Loucy (cell line): ENCODE measurements around the gene PPP1R15B.

Experiments
- H2AFZ ChIP-seq: fragments of 200-600 bp; sonication (generic); 2 replicates; pipeline ENCODE4 v1.6.0; 2016; ENCODE audit warnings: antibody characterized with exemption, mild to moderate bottlenecking, low read length, moderate library complexity
- H3F3A ChIP-seq: fragments of 200-600 bp; 2 replicates; pipeline ENCODE4 v1.6.0; 2016; ENCODE audit warnings: antibody characterized with exemption, low read depth, mild to moderate bottlenecking
- H3K27me3 ChIP-seq: fragments of 200-600 bp; sonication (generic); 2 replicates; pipeline ENCODE4 v1.6.1; 2014; ENCODE audit warnings: low read length, mild to moderate bottlenecking; ENCODE audit not compliant: insufficient read depth, poor library complexity, severe bottlenecking
- H3K36me3 ChIP-seq: fragments of 200-600 bp; sonication (generic); 2 replicates; pipeline ENCODE4 v1.6.1; 2016; ENCODE audit warnings: low read length; ENCODE audit not compliant: insufficient read depth
- H3K4me1 ChIP-seq: fragments of 200-600 bp; sonication (generic); 2 replicates; pipeline ENCODE4 v1.5.1; 2014; ENCODE audit warnings: low read length, mild to moderate bottlenecking; ENCODE audit not compliant: insufficient read depth, poor library complexity, severe bottlenecking
- H3K4me2 ChIP-seq: fragments of 200-600 bp; sonication (generic); 2 replicates; pipeline ENCODE4 v1.6.0; 2014; ENCODE audit warnings: antibody characterized with exemption, low read length, low read depth, mild to moderate bottlenecking; ENCODE audit not compliant: poor library complexity, severe bottlenecking
- H3K4me3 ChIP-seq: fragments of 200-600 bp; sonication (generic); 2 replicates; pipeline ENCODE4 v1.5.1; 2014; ENCODE audit warnings: low read length, mild to moderate bottlenecking, mixed read lengths; ENCODE audit not compliant: poor library complexity, severe bottlenecking
- H3K79me2 ChIP-seq: fragments of 200-600 bp; sonication (generic); 2 replicates; pipeline ENCODE4 v1.6.1; 2014; ENCODE audit warnings: low read length; ENCODE audit not compliant: insufficient read depth
- H3K9ac ChIP-seq: fragments of 200-600 bp; sonication (generic); 2 replicates; pipeline ENCODE4 v1.6.0; 2014; ENCODE audit warnings: mild to moderate bottlenecking, low read depth, low read length, moderate library complexity; ENCODE audit not compliant: poor library complexity, severe bottlenecking
- H3K9me2 ChIP-seq: fragments of 200-600 bp; sonication (generic); replicated peaks from 2 replicates; pipeline ENCODE4 v1.6.1; 2016; ENCODE audit warnings: low read depth, low read length, mixed read lengths
- H3K9me3 ChIP-seq: fragments of 200-600 bp; sonication (generic); 2 replicates; pipeline ENCODE4 v1.6.1; 2014; ENCODE audit warnings: mild to moderate bottlenecking, antibody characterized with exemption, low read length, low read depth; ENCODE audit not compliant: insufficient read depth
- H4K20me1 ChIP-seq: fragments of 200-600 bp; sonication (generic); 2 replicates; pipeline ENCODE4 v1.6.0; 2014; ENCODE audit warnings: antibody characterized with exemption, low read length, mild to moderate bottlenecking; ENCODE audit not compliant: insufficient read depth, poor library complexity, severe bottlenecking
- CTCF ChIP-seq: fragments of 200-600 bp; sonication (generic); conservative IDR thresholded peaks from 2 replicates; pipeline ENCODE4 v1.5.1; 2014; ENCODE audit warnings: mild to moderate bottlenecking, antibody characterized with exemption, low read length
- EZH2phosphoT487 ChIP-seq: fragments of 200-600 bp; IDR thresholded peaks from 2 replicates; pipeline ENCODE4 v1.6.1; 2018; ENCODE audit warnings: antibody characterized with exemption, mild to moderate bottlenecking, moderate library complexity, borderline replicate concordance

The PPP1R15B gene

GRCh38 chr1:204376919-204377799, 34.5 kb downstream of the PPP1R15B start:
- peaks cover 19% of the 10 kb centered on the region for H3K27me3 ChIP-seq

GRCh38 chr1:204376465-204376864, 35.2 kb downstream of the PPP1R15B start:
- no peaks in the 10 kb centered on the region for H3K36me3 ChIP-seq
- no peaks in the 10 kb centered on the region for H3K9me2 ChIP-seq
- no peak overlapping the region for H3K9ac ChIP-seq
- no peaks in the 10 kb centered on the region for H3F3A ChIP-seq
- no peak overlapping the region for H2AFZ ChIP-seq
- no peaks in the 10 kb centered on the region for H4K20me1 ChIP-seq
- no peaks in the 10 kb centered on the region for H3K9me3 ChIP-seq
- H3K79me2 ChIP-seq = no peaks in the 10 kb centered on the region
- no peak for TF ChIP-seq EZH2phosphoT487
- TF ChIP-seq CTCF = no peak
- H3K4me3 ChIP-seq = no peak overlapping the region
- H3K4me2 ChIP-seq = no peak overlapping the region
- peaks cover 19% of the 10 kb centered on the region for H3K27me3 ChIP-seq
- H3K4me1 ChIP-seq = peaks cover 9% of the 10 kb centered on the region

More at GRCh38 chr1:204376919-204377799, 34.5 kb downstream of the PPP1R15B start:
- peaks cover 10% of the 10 kb centered on the region for H3K4me1 ChIP-seq
- H3K79me2 ChIP-seq = no peaks in the 10 kb centered on the region
- no peaks in the 10 kb centered on the region for H3F3A ChIP-seq
- peak overlapping the region; percentile 98; the same call in 1 of the 2 replicates for H2AFZ ChIP-seq
- H3K9me2 ChIP-seq = no peaks in the 10 kb centered on the region
- no peaks in the 10 kb centered on the region for H3K9me3 ChIP-seq
- TF ChIP-seq EZH2phosphoT487 = no peak
- TF ChIP-seq CTCF = no peak
- peak overlapping the region; percentile 94 for H3K4me2 ChIP-seq
- H3K36me3 ChIP-seq = no peaks in the 10 kb centered on the region
- H3K9ac ChIP-seq = no peak overlapping the region
- H4K20me1 ChIP-seq = no peaks in the 10 kb centered on the region
- peak overlapping the region; percentile 72 for H3K4me3 ChIP-seq

GRCh38 chr1:204373911-204374310, 37.7 kb downstream of the PPP1R15B start:
- no peaks in the 10 kb centered on the region for H3K9me2 ChIP-seq
- H4K20me1 ChIP-seq = no peaks in the 10 kb centered on the region
- H3K4me2 ChIP-seq = no peak overlapping the region
- H3K4me3 ChIP-seq = no peak overlapping the region
- no peak overlapping the region for H2AFZ ChIP-seq
- H3K36me3 ChIP-seq = no peaks in the 10 kb centered on the region
- H3K4me1 ChIP-seq = peaks cover 9% of the 10 kb centered on the region
- peaks cover 19% of the 10 kb centered on the region for H3K27me3 ChIP-seq
- no peak overlapping the region for H3K9ac ChIP-seq
- no peaks in the 10 kb centered on the region for H3K9me3 ChIP-seq
- no peaks in the 10 kb centered on the region for H3F3A ChIP-seq
- H3K79me2 ChIP-seq = no peaks in the 10 kb centered on the region
- TF ChIP-seq EZH2phosphoT487 (no peak), CTCF (no peak)
